Spinal cord (tissue), 10 donors: ENCODE data around the gene SHMT2. TPM values are rescaled to one million over a fixed set of nuclear protein-coding genes. Genes with fewer than 3 reads are reported as not detected.

Source experiments
- DNase-seq, 6 donors: peaks; one replicate each; pipeline versions ENCODE4 v3.0.0 to v3.0.0-alpha.2; 2013 to 2015; ENCODE audit warnings: low spot score in 6 of 6, low read depth in 4 of 6
- H3K27ac ChIP-seq: one replicate; pipeline ENCODE4 v1.5.1; 2013; ENCODE audit warnings: low read depth, low read length, control low read depth
- H3K27me3 ChIP-seq: one replicate; pipeline ENCODE4 v1.6.1; 2013; ENCODE audit warnings: low read length; ENCODE audit not compliant: control insufficient read depth, insufficient read depth
- H3K36me3 ChIP-seq: one replicate; pipeline ENCODE4 v1.6.1; 2013; ENCODE audit warnings: low read length; ENCODE audit not compliant: control insufficient read depth, insufficient read depth
- H3K4me1 ChIP-seq: one replicate; pipeline ENCODE4 v1.6.1; 2013; ENCODE audit warnings: low read length; ENCODE audit not compliant: control insufficient read depth, insufficient read depth
- H3K4me3 ChIP-seq: one replicate; pipeline ENCODE4 v1.5.1; 2013; ENCODE audit warnings: low read depth, low read length, control low read depth
- H3K9me3 ChIP-seq: one replicate; pipeline ENCODE4 v1.6.1; 2013; ENCODE audit warnings: low read length; ENCODE audit not compliant: control insufficient read depth, insufficient read depth
- WGBS: methylation state at CpG from one replicate; pipeline ENCODE4 v1.1.5; 2013; ENCODE audit warnings: missing lambda C conversion rate; ENCODE audit not compliant: insufficient coverage; 5-methylcytosine and 5-hydroxymethylcytosine counted together
- polyA plus RNA-seq, 2 donors: library from polyadenylated mRNA; unstranded; fragments of 120-200 nt; gene quantifications; one replicate each; pipeline ENCODE4 v1.2.1, GENCODE V29; 2013; ENCODE audit not compliant: insufficient read length in 2 of 2
- total RNA-seq, 2 donors: library from RNA; depleted of rRNA in 1 of 2; stranded (reverse); fragments of 120-200 nt in 1 of 2; fragments of >200 nt in 1 of 2; gene quantifications; one replicate each; pipeline versions ENCODE4 v1.2.3 to v1.2.4, GENCODE V29; 2013 to 2014
- donor health status: healthy.

Gene SHMT2
- total and polyA plus RNA-seq, 4 donors: 37.5 to 62.6 (median 57.8) TPM

GRCh38 chr12:57223191-57224165 is 6.0 kb upstream of the SHMT2 start:
- Histone ChIP-seq H3K4me1 (peaks cover 61% of the 10 kb centered on the region), H3K27ac (no peak overlapping the region), H3K4me3 (no peak overlapping the region), H3K9me3 (no peaks in the 10 kb centered on the region), H3K27me3 (peaks cover 95% of the 10 kb centered on the region), H3K36me3 (peaks cover 8% of the 10 kb centered on the region)
- DNase-seq: no peak
- 31% methylated on average over 20 of the region's 22 CpGs for WGBS

DNA sequence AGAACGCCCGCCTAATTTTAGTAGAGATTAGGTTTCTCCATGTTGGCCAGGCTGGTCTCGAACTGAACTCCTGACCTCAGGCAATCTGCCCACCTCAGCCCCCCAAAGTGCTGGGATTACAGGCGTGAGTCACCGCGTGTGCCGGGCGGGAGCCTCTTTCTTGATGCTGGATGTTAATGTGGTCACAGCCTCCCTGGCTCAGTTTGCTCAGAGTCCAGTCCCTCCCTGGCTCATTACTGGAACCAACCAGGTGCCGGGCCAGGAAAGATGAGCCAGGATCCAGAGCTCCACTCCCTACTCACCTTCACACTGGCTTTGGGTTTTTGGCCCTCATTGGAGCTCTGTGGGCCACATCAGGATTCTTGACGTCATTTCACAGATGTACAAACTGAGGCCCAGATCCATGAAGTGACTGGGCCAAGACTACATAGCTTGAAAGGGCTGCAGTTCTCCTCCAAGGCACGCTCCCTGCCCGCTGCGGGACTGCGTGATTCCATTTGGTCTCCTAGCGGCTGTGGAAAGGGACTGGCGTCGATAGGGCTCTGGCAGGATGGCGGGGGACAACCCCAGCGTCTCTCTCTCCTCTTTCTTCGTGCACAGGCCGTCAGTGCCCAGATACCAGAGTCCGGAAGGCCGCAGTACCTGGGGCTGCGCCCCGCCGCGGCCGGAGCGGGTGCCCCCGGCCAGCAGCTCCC is 5.1 kb upstream of the SHMT2 start:
- Histone ChIP-seq H3K9me3 (no peaks in the 10 kb centered on the region), H3K36me3 (peaks cover 8% of the 10 kb centered on the region), H3K4me1 (peaks cover 58% of the 10 kb centered on the region), H3K27me3 (peaks cover 86% of the 10 kb centered on the region), H3K4me3 (no peak overlapping the region), H3K27ac (no peak overlapping the region)
- no peak for DNase-seq
- WGBS: 24% methylated on average over 23 of the region's 30 CpGs

DNA sequence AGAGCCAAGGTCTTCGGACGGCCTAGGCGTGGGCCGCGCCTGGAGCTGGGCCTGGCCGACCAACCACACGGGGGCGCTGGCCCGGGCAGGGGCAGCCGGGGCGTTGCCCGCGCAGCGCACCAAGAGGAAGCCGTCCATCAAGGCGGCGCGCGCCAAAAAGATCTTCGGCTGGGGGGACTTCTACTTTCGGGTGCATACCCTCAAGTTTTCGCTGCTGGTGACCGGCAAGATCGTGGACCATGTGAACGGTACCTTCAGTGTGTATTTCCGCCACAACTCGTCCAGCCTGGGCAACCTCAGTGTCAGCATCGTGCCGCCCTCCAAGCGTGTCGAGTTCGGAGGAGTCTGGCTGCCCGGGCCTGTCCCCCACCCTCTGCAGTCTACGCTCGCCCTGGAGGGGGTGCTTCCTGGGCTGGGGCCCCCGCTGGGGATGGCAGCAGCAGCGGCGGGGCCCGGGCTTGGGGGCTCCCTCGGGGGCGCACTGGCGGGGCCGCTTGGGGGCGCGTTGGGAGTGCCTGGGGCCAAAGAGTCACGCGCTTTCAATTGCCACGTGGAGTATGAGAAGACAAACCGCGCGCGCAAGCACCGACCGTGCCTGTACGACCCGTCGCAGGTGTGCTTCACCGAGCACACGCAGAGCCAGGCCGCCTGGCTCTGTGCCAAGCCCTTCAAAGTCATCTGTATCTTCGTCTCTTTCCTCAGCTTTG is 4.4 kb upstream of the SHMT2 start:
- Histone ChIP-seq H3K27me3 (peaks cover 79% of the 10 kb centered on the region), H3K36me3 (peaks cover 8% of the 10 kb centered on the region), H3K27ac (no peak overlapping the region), H3K9me3 (no peaks in the 10 kb centered on the region), H3K4me1 (peaks cover 58% of the 10 kb centered on the region), H3K4me3 (no peak overlapping the region)
- DNase-seq: peak in 1 of 6 donors; percentile 68
- WGBS: 11% methylated on average over 61 of the region's 61 CpGs

DNA sequence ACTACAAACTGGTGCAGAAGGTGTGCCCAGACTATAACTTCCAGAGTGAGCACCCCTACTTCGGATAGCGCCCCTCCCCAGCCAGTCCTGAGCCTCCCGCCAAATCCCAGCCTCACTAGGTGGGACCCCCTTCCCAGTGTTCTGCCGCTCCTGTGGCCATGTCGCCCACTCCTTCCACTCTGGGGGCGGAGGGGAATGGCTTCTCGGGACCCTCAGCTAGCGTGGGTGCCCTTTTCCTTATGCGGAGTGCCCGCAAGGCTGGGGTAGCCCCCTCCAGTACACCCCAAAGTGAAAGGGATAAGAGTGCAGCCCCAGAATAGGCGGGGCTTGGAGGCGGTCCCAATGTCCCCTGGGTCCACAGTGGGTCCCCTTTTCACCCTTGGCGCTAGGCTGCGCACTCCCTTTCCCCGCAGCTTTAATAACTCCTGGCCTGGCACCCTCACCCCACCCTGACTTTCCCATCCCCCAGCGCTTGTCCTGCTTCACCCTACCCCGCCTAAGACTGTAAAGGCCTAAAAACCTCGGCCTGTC is 3.8 kb upstream of the SHMT2 start:
- Histone ChIP-seq H3K27ac (no peak overlapping the region), H3K4me1 (peaks cover 59% of the 10 kb centered on the region), H3K36me3 (peaks cover 8% of the 10 kb centered on the region), H3K27me3 (peaks cover 72% of the 10 kb centered on the region), H3K4me3 (no peak overlapping the region), H3K9me3 (no peaks in the 10 kb centered on the region)
- WGBS: 27% methylated on average over 18 of the region's 18 CpGs
- no peak for DNase-seq

DNA sequence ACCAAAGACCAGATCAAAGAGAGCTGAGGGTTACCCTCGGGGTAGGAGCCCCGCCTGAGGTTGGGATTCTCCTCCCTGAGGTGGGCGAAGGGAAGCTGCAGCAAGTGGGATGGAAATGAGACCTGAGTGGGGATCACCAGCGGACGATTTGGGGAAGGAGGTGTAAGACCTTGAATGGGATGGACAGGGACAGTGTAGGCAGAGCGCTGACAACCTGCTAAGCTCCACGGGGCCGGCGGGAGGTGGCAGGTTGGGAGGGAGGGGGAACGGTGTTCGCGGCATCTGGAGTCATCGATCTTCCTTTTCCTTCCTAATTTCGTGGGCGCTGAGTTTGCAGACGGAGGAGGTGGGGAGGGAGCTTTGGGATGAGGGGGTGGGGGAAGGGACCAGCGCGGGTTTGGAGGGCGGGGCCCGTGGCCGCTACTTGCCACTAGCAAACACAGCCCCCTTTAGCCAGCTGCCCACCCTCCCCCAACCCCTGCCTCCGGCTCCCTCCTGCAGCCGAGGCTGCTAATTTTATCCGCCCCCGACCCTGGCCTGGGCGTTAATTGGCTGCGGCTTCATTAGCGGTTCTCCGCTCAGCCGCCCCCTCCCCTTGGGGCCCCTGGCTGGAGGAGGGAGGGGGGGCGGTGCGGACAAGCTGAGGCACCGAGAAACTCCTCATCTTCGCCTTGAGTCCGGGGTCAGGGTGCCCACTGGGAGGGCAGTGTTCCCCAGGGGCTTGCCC is 2.8 kb upstream of the SHMT2 start:
- 9% methylated on average over 17 of the region's 35 CpGs for WGBS
- H3K9me3 ChIP-seq: no peaks in the 10 kb centered on the region
- H3K36me3 ChIP-seq: peaks cover 16% of the 10 kb centered on the region
- H3K27me3 ChIP-seq: peaks cover 62% of the 10 kb centered on the region
- H3K27ac ChIP-seq: no peak overlapping the region
- H3K4me1 ChIP-seq: peaks cover 60% of the 10 kb centered on the region
- DNase-seq: no peak
- no peak overlapping the region for H3K4me3 ChIP-seq

DNA sequence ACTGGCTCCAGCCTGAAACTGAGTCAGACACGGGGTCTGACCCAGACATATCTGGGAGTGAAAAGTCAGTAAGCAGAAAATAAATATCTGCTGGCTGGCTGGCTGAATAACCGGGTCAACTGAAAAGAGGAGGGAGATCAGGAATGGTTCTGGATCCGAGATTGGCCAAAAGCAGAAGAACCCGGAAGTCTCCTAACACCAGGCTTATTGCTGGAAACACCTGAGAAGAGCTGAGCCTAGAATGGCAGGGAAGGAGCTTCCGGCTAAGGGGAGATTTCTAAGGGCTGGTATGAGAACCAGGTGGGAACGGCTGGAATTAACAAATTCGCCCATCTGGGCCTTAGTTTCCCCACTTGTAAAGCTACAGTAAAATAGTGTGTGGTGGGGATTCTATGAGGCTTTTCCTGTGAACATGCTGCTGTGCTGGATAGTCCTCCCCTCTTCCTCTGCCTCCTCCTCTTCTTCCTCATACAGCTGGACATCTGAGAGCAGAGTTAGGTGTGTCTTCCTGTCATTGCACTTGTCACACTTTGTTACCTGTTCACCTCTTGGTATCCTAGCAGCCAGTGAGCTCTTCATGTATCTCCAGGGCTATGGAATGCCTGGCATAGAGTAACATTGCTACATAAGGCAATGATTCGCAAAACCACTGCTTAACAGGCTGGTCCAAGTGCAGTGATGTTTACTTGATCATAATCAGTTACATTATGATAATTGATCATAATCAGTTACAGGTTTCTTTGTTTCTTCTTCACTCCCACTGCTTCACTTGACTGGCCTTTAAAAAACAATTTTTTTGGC is 2.0 kb upstream of the SHMT2 start:
- Histone ChIP-seq H3K4me3 (no peak overlapping the region), H3K27ac (no peak overlapping the region), H3K36me3 (peaks cover 23% of the 10 kb centered on the region), H3K4me1 (peaks cover 58% of the 10 kb centered on the region), H3K9me3 (no peaks in the 10 kb centered on the region), H3K27me3 (peaks cover 55% of the 10 kb centered on the region)
- DNase-seq: no peak
- WGBS: 29% methylated on average over 4 of the region's 8 CpGs

GRCh38 chr12:57229046-57229633 is 371 bp upstream of the SHMT2 start:
- DNase-seq: no peak
- Histone ChIP-seq H3K27me3 (peaks cover 38% of the 10 kb centered on the region), H3K4me1 (peaks cover 47% of the 10 kb centered on the region), H3K36me3 (peaks cover 40% of the 10 kb centered on the region), H3K27ac (no peak overlapping the region), H3K9me3 (no peaks in the 10 kb centered on the region), H3K4me3 (peak overlapping the region; percentile 73)
- 0% methylated on average over 3 of the region's 9 CpGs for WGBS

DNA sequence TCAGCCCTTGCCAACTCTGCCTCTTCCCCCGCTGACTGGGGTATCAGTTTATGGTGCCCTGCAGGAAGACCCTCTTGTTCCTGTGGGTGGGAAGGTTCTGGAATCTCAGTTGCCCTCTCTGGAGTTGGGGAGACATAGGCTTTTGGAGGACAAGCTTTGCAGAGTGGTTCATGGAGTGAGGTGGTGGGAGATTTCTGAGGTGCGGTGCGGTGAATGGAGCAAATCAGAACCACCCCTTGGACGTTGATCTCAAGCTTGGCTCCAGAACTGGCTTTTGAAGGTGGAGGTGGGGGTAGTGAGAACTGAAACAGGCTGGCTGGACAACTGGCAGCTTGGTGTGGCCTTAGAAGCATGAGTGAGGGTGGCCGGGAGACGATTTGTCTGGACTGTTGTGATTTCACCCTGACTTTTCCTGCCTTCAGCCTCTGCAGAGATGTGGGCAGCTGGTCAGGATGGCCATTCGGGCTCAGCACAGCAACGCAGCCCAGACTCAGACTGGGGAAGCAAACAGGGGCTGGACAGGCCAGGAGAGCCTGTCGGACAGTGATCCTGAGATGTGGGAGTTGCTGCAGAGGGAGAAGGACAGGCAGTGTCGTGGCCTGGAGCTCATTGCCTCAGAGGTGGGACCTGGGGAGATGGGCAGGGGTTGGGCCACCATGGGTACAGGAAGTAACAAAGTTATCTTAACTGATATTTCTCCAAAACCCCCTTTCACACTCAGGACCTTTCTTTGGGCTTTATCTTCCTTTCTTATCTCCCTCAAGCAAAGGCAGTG is 1.1 kb downstream of the SHMT2 start:
- Histone ChIP-seq H3K27me3 (peaks cover 30% of the 10 kb centered on the region), H3K9me3 (no peaks in the 10 kb centered on the region), H3K4me3 (peak overlapping the region; percentile 73), H3K27ac (peak overlapping the region; percentile 15), H3K4me1 (peaks cover 47% of the 10 kb centered on the region), H3K36me3 (peaks cover 48% of the 10 kb centered on the region)
- 57% methylated on average over 8 of the region's 10 CpGs for WGBS
- DNase-seq: no peak
